22Rv1 (cell line): Measurements from ENCODE around the gene LRRC8E.

Experiments
- ZFX ChIP-seq: fragments of 450-650 bp; IDR thresholded peaks from 2 replicates; pipeline ENCODE4 v1.6.1; 2017; ENCODE audit warnings: antibody characterized with exemption, borderline replicate concordance
- TF ChIP-seq, protein P1 (sequence below): fragments of 450-650 bp; IDR thresholded peaks from 2 replicates; pipeline ENCODE4 v1.5.1; 2017; ENCODE audit warnings: mild to moderate bottlenecking

DNA sequence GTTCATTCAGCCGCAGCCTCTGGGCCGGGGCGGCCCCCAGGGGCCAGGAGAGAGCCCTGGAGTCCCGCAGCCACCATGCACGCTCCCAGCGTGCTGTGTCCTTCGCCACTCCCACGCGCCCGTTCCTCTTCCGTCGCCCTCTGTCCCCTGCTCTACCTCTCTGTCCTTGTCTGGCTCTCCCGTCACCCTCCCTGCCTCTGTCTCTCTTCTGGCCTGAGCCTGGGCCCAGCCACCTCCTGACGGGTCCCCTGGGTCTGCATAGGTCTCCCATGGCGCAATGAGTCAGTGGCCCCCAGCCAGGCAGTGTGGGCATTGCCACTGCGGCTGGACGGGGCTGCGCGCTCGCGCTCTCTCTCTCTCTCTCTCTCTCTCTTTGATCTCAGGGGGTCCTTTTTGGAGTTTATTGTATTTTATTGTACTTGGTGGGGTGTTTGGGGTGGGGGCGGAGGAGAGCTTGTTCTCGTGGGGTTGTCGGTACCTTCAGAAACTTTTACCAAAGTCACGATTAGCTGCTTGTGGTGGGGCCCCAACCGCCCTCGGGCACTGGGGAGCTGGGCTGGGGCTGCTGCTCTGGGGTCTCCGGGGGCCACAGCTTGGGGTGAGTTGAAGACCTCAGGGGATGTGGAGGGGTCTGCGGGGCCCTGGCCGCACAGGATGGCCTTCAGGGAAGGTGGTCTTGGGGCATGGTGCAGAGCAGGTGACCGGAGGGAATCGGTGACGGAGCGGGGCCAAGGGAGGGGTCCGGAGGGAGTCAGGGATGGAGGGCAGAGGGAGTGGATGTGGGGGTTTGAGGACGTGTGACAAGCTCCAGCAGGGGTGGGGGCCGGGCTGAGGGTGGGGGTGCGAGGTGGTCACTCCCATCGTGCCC is 24.6 kb downstream of the LRRC8E start:
- TF ChIP-seq, protein P1, sequence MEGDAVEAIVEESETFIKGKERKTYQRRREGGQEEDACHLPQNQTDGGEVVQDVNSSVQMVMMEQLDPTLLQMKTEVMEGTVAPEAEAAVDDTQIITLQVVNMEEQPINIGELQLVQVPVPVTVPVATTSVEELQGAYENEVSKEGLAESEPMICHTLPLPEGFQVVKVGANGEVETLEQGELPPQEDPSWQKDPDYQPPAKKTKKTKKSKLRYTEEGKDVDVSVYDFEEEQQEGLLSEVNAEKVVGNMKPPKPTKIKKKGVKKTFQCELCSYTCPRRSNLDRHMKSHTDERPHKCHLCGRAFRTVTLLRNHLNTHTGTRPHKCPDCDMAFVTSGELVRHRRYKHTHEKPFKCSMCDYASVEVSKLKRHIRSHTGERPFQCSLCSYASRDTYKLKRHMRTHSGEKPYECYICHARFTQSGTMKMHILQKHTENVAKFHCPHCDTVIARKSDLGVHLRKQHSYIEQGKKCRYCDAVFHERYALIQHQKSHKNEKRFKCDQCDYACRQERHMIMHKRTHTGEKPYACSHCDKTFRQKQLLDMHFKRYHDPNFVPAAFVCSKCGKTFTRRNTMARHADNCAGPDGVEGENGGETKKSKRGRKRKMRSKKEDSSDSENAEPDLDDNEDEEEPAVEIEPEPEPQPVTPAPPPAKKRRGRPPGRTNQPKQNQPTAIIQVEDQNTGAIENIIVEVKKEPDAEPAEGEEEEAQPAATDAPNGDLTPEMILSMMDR, result no peak
- no peak for TF ChIP-seq ZFX
